ENCODE data around the gene METTL21A.

DNA sequence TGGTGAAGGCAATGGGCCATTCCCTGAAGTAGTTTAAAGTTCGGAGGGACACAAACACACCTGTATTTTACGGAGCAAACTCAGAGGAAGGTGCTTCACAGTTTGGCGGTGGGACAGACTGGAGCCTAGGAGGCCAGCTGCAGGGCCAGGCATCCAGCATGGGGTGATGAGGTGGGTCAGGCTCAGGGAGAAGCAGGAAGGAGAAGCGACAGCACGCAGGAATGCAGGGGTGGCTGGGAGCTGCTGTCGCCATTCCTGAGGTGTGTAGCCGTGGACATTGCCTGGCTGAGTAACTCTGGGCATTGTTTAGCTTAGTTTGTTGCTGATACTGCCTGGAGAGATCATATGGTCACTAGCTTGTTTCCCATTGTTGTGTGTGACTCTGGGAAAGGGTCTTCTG is 35.8 kb upstream of the METTL21A start:
- TF ChIP-seq, protein P1, sequence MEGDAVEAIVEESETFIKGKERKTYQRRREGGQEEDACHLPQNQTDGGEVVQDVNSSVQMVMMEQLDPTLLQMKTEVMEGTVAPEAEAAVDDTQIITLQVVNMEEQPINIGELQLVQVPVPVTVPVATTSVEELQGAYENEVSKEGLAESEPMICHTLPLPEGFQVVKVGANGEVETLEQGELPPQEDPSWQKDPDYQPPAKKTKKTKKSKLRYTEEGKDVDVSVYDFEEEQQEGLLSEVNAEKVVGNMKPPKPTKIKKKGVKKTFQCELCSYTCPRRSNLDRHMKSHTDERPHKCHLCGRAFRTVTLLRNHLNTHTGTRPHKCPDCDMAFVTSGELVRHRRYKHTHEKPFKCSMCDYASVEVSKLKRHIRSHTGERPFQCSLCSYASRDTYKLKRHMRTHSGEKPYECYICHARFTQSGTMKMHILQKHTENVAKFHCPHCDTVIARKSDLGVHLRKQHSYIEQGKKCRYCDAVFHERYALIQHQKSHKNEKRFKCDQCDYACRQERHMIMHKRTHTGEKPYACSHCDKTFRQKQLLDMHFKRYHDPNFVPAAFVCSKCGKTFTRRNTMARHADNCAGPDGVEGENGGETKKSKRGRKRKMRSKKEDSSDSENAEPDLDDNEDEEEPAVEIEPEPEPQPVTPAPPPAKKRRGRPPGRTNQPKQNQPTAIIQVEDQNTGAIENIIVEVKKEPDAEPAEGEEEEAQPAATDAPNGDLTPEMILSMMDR (IDR thresholded peaks at IDR 0.05; ENCODE audit: poor library complexity, severe bottlenecking) = no peak
- TF ChIP-seq MXI1 (conservative IDR thresholded peaks at IDR 0.05; ENCODE audit: poor library complexity, severe bottlenecking) (no peak), EZH2 (IDR thresholded peaks at IDR 0.05; ENCODE audit: borderline replicate concordance, insufficient read depth, low read length, poor library complexity, severe bottlenecking) (no peak)

Measured in neural cell (in vitro differentiated cells).